IPS-18c (cell line): ENCODE data around the gene RBMS3.

Source experiments
- H3K4me3 ChIP-seq: 2 replicates; pipeline ENCODE4 v1.7.0; 2013; ENCODE audit warnings: low read depth, mild to moderate bottlenecking, low read length, moderate library complexity; ENCODE audit not compliant: insufficient read depth
- H3K9me3 ChIP-seq: one replicate; pipeline ENCODE4 v1.6.1; 2013; ENCODE audit warnings: mild to moderate bottlenecking, low read length, moderate library complexity; ENCODE audit not compliant: control insufficient read depth, insufficient read depth

RBMS3 gene

GRCh38 chr3:29889215-29889614 lies 608.3 kb downstream of the RBMS3 start:
- H3K9me3 ChIP-seq, result no peaks in the 10 kb centered on the region
- H3K4me3 ChIP-seq, result no peak overlapping the region

GRCh38 chr3:29890801-29891200 lies 609.9 kb downstream of the RBMS3 start:
- Histone ChIP-seq H3K4me3 (no peak overlapping the region), H3K9me3 (no peaks in the 10 kb centered on the region)

GRCh38 chr3:29892976-29893554 lies 612.2 kb downstream of the RBMS3 start:
- no peaks in the 10 kb centered on the region for H3K9me3 ChIP-seq
- H3K4me3 ChIP-seq, result no peak overlapping the region

- Histone ChIP-seq H3K4me3 (no peak overlapping the region), H3K9me3 (no peaks in the 10 kb centered on the region)
Observed at GRCh38 chr3:29896856-29897255, 616.0 kb downstream of the RBMS3 start.

- Histone ChIP-seq H3K9me3 (no peaks in the 10 kb centered on the region), H3K4me3 (no peak overlapping the region)
Observed at GRCh38 chr3:29898171-29898965, 617.5 kb downstream of the RBMS3 start.

DNA sequence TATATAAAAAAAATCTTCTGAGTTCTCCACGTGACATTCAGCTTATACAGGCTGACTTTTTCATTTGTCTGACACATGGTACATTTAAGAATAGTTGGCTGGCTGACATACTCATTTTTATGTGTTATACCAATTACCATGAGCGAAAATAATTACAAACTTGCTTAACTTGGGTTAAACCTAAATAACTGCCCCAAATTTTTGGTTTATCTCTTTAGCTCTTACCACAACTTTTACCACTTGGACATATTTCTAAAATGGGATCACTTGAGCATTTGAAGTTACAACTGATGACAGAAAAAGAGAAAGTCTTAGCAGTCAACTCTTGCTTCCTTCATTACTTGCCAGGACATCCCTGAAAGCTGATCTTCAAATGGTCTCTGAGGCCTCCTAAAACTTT lies 618.1 kb downstream of the RBMS3 start:
- Histone ChIP-seq H3K4me3 (no peak overlapping the region), H3K9me3 (no peaks in the 10 kb centered on the region)

DNA sequence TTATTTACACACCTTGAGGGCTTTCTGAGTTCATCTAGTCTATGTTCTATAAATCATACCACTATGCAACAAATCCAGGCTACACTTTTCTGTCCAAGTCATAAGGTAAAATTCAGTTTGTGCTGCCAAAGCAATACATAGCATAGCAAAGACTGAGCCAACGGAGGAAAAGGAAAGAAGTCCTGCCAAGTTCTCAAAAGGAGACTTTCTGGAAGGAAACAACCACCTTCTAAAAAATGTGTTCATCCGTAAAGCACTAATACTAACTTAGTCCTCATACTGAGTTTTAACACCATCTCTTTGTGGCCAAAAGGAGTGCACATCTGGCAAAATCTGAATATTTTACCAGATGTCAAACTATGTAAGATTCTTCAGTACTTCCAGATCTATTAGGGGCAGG lies 620.2 kb downstream of the RBMS3 start:
- no peak overlapping the region for H3K4me3 ChIP-seq

GRCh38 chr3:29903600-29903999 lies 622.7 kb downstream of the RBMS3 start:
- no peak overlapping the region for H3K4me3 ChIP-seq
- H3K9me3 ChIP-seq, result no peaks in the 10 kb centered on the region

More for the DNA sequence above, 620.2 kb downstream of the RBMS3 start:
- no peaks in the 10 kb centered on the region for H3K9me3 ChIP-seq

DNA sequence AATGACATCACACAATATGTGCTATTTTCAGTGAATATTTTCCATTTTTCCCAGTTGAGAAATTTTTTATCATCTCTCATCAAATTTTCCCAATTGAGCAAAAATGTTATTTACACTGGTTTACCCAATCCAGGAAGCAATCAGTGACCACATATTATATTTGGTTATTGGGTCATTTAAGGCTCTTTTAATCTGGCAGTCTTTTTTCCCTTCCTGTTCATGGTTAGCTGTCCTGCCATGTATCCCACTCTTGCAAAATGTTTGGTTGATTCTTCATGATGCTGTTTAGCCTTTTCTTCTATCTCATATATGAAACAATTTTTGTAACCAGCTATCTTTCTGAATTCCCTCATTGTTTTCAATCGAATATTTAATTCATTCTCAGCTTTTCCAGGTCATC lies 626.0 kb downstream of the RBMS3 start:
- H3K4me3 ChIP-seq, result no peak overlapping the region

DNA sequence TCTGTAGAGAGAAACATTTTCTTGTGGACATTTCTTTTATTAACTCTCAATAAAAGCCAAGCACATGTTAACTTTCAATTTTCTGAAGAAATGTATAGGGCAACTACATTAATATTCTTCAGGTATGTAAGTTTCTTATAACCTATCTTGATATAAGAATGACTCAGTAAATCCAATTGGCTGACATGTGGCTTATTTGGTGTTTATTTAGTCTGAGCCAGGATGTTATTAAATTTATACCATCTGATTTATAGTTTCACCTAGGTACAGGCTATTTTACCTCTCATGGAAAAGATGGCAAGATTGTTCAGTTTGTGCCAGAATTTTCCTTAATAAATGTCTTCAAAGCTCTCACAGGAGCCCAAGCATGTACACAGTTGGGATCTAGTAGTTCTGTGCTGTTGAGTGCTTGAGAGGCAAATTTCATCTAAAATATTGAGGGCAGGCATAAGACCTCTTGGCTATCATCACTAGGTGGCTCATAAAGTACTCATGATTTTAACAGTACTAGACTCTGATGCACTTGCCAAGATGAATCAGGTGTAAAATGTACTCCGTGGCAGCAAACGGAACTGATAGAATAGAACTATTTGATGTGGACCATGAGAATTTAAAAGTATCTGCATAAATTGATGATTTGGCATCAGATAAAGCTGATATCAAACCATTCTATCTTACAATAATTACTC lies 631.9 kb downstream of the RBMS3 start:
- H3K9me3 ChIP-seq, result no peaks in the 10 kb centered on the region
- no peak overlapping the region for H3K4me3 ChIP-seq

More for the DNA sequence above, 626.0 kb downstream of the RBMS3 start:
- H3K9me3 ChIP-seq, result no peaks in the 10 kb centered on the region

GRCh38 chr3:29914861-29915524 lies 634.1 kb downstream of the RBMS3 start:
- no peak overlapping the region for H3K4me3 ChIP-seq

GRCh38 chr3:29919571-29919970 lies 638.7 kb downstream of the RBMS3 start:
- Histone ChIP-seq H3K9me3 (no peaks in the 10 kb centered on the region), H3K4me3 (no peak overlapping the region)

More at GRCh38 chr3:29914861-29915524, 634.1 kb downstream of the RBMS3 start:
- H3K9me3 ChIP-seq, result no peaks in the 10 kb centered on the region

DNA sequence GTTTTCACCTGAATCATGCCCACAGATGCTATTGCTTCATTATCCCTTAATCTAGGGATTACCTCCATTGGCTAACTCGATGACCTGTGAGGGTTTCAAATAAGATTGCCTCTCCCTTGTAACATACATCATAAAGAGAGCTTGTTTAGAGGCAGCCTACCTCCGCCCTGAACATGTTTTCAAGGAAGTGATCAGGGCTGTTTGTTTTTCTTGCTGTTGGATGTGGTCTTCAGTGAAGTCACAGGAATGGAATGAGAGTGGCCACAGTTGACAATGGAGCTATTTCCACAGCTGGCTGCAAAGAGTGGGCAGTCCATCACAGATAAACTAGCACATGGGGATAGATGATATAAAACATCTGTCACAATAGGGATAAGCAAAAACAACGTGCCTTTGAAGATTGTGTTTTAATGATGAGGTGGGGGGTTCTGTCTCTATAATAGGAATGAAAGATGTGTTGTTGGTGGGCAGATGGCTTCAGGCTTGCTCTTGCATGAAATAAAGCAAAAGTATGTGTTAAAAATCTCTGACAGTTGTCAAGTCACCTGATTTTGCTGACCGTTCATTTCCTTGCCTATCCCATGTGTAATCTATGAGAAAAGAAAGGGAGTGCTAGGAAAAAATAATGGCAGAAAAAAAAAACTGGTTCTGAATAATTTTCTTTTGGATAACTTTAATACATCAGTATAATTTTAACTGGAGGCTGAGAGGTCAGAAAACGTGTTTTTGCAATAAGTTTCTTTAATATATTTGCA lies 642.3 kb downstream of the RBMS3 start:
- no peaks in the 10 kb centered on the region for H3K9me3 ChIP-seq
- no peak overlapping the region for H3K4me3 ChIP-seq

- no peaks in the 10 kb centered on the region for H3K9me3 ChIP-seq
- no peak overlapping the region for H3K4me3 ChIP-seq
Observed at GRCh38 chr3:29924783-29925561, 644.1 kb downstream of the RBMS3 start.

GRCh38 chr3:29926378-29926777 lies 645.5 kb downstream of the RBMS3 start:
- H3K4me3 ChIP-seq, result no peak overlapping the region
- no peaks in the 10 kb centered on the region for H3K9me3 ChIP-seq

DNA sequence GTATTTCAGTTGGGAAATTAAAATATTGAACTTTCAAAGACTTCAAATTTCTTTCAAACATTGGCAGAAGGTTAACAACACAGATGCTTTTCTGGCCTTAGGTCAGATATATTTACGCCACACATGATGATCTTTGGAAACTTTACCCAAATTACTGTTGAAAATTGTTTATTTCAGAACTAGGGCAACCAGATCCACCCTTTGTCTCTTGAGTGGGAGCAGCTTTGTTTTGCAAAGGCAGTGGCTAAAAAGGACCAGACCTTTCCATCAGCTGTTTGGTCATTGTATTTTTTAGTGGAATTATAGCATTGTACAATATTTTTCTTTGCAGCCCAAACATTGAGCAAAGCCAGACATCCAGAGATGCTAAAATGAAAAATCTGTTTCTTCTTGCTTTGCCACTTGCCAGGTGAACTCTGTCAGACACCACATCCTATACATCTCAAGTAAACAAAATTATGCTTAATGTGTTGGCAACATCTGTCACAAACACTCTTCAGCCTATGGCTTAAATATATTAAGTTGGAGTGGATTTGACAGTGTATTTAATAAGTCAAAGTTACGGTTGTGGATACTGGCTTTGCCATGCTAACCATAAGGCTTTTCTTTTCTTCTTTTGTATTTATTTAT lies 651.9 kb downstream of the RBMS3 start:
- Histone ChIP-seq H3K4me3 (no peak overlapping the region), H3K9me3 (no peaks in the 10 kb centered on the region)
